Naive B cell (primary cell): ENCODE results near the gene PIGU. TPM values are rescaled to one million over a fixed set of nuclear protein-coding genes. Genes with fewer than 3 reads are reported as not detected.

ENCODE experiments used
- ATAC-seq, 2 donors: fragments of 150-1000 bp; cut with Tn5 transposase; 2 replicates each; pipeline ENCODE4 v1.10.0; 2021; ENCODE audit warnings: low read depth in 2 of 2, mild to moderate bottlenecking in 2 of 2, moderate library complexity in 2 of 2
- DNase-seq: peaks from one replicate; pipeline ENCODE4 v3.0.0; 2022
- H3K27ac Mint-ChIP-seq, 6 donors: one replicate each; pipeline ENCODE4 v1.8.0; 2020 to 2022; ENCODE audit warnings: mild to moderate bottlenecking in 6 of 6, mixed read lengths in 6 of 6, moderate library complexity in 5 of 6, inconsistent platforms in 2 of 6
- H3K27me3 Mint-ChIP-seq, 3 donors: one replicate each; pipeline ENCODE4 v1.8.0; 2021 to 2022; ENCODE audit warnings: mixed read lengths in 3 of 3, mild to moderate bottlenecking in 1 of 3
- H3K36me3 Mint-ChIP-seq, 2 donors: one replicate each; pipeline ENCODE4 v1.8.0; 2020 to 2022; ENCODE audit warnings: mixed read lengths in 2 of 2, inconsistent platforms in 1 of 2, mild to moderate bottlenecking in 1 of 2
- H3K4me1 Mint-ChIP-seq, 3 donors: one replicate each; pipeline ENCODE4 v1.8.0; 2020 to 2022; ENCODE audit warnings: mixed read lengths in 3 of 3, inconsistent platforms in 1 of 3, mild to moderate bottlenecking in 1 of 3, moderate library complexity in 1 of 3
- H3K4me3 Mint-ChIP-seq, 8 donors: one replicate each; pipeline ENCODE4 v1.8.0; 2020 to 2022; ENCODE audit warnings: mild to moderate bottlenecking in 8 of 8, mixed read lengths in 8 of 8, moderate library complexity in 8 of 8, inconsistent platforms in 2 of 8
- H3K9me3 Mint-ChIP-seq, 7 donors: one replicate each; pipeline ENCODE4 v1.8.0; 2020 to 2022; ENCODE audit warnings: mixed read lengths in 7 of 7, mild to moderate bottlenecking in 5 of 7, inconsistent platforms in 2 of 7, moderate library complexity in 1 of 7
- polyA plus RNA-seq, 6 donors: library from polyadenylated mRNA; unstranded; fragments of 300-500 nt; fragmentation: Illumina TruSeq; gene quantifications; one replicate each; pipeline ENCODE4 v1.2.3, GENCODE V29; 2021; ENCODE audit warnings: low read depth in 6 of 6

The PIGU gene
- polyA plus RNA-seq, 6 donors from 2014 or later = 14.4 to 24.3 (median 22.5) TPM

DNA sequence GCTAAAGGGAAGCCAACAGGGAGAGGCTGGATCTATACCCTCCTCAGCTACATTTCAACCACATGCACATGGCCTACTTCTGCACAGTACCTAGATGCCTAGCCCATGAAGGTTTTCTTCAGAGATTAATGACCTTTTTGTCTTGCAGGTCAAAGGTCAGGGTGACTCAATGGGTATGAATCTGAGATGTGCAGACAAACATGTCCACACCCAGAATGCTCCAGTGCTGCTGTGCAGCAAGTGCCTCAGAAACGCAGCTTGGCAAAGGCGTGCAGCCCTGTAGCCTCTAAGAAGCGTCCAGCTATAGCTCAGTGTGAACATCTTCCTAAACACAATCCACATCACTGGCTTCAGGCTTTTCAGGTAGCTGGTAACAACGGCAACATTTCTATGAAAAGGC is 94.0 kb downstream of the PIGU start:
- Mint-ChIP-seq H3K4me3 (no peak overlapping the region), H3K27me3 (no peaks in the 10 kb centered on the region), H3K4me1 (peaks cover 15 to 32% (median 22%) of the 10 kb centered on the region in 3 donors), H3K36me3 (peaks cover 14 to 15% of the 10 kb centered on the region in 2 donors), H3K27ac (peak overlapping the region in 2 of 6 donors; percentile 24 to 96), H3K9me3 (peaks cover 0 to 9% (median 2%) of the 10 kb centered on the region in 7 donors)
- ATAC-seq (no peak), DNase-seq (no peak)

DNA sequence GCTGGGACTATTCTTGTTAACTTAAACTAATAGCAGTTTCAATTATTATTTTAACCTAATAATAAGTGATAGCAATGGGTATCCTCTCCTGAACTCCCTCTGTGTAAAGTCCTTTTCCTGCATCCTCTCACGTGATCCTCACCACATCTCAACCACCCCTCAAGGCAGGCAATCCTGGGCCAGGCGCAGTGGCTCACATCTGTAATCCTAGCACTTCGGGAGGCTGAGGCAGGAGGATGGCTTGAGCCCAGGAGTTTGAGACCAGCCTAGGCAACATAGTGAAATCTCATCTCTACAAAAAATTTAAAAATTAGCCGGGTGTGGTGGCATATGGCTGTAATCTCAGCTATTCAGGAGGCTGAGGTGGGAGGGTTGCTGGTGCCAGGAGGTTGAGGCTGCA is 94.7 kb downstream of the PIGU start:
- no peaks in the 10 kb centered on the region for H3K27me3 Mint-ChIP-seq
- H3K9me3 Mint-ChIP-seq = peaks cover 0 to 9% (median 2%) of the 10 kb centered on the region in 7 donors
- peaks cover 15 to 32% (median 22%) of the 10 kb centered on the region in 3 donors for H3K4me1 Mint-ChIP-seq
- H3K27ac Mint-ChIP-seq = peak overlapping the region; percentile 42 to 96 (median 86)
- no peak for ATAC-seq
- peaks cover 8 to 14% of the 10 kb centered on the region in 2 donors for H3K36me3 Mint-ChIP-seq
- no peak for DNase-seq
- peak overlapping the region in 1 of 8 donors; percentile 15 for H3K4me3 Mint-ChIP-seq

DNA sequence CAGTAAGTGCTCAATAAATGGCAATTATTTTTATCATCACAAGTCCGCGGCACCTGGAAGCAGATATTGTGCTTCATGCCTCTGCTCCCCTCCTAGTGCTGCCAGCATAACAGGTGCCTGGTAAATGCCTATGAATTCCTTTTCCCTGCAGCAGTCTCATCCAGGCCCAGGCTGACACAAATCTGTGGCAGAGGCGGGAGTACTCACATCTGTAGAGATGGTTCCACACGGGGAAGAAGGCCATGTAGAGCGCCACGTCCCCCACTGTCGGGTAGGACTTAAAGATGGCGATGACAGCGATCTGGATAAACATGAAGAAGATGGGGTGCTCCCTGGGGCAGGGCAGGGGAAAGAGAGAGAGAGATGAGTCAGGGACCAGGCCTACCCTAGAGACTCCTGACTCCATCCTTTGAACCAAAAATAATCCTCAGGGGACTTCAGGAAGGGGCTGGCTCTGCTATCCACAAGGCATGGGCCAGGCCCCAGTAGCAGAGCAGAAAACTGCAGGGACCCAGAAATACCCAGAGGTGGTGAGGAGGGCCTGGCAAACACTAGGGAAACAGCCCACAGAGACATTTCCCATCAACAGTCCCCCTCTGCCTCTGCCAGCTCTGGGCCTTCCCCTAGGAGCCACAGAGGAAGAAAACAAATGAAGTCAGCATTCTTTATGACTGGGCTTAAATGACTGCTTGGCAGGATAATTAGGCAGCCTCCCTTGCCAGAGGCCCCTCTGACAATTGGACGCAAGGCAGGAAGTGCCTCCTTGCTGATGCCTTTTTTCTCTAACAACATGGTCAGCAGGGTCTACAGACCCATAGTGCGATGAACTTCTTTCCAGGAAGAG is 95.3 kb downstream of the PIGU start:
- Mint-ChIP-seq H3K4me3 (peak overlapping the region in 2 of 8 donors; percentile 11 to 35), H3K36me3 (peaks cover 8 to 14% of the 10 kb centered on the region in 2 donors), H3K27me3 (no peaks in the 10 kb centered on the region), H3K4me1 (peaks cover 15 to 32% (median 22%) of the 10 kb centered on the region in 3 donors), H3K9me3 (peaks cover 0 to 9% (median 2%) of the 10 kb centered on the region in 7 donors), H3K27ac (peak overlapping the region; percentile 6 to 96 (median 78))
- no peak for ATAC-seq
- no peak for DNase-seq

DNA sequence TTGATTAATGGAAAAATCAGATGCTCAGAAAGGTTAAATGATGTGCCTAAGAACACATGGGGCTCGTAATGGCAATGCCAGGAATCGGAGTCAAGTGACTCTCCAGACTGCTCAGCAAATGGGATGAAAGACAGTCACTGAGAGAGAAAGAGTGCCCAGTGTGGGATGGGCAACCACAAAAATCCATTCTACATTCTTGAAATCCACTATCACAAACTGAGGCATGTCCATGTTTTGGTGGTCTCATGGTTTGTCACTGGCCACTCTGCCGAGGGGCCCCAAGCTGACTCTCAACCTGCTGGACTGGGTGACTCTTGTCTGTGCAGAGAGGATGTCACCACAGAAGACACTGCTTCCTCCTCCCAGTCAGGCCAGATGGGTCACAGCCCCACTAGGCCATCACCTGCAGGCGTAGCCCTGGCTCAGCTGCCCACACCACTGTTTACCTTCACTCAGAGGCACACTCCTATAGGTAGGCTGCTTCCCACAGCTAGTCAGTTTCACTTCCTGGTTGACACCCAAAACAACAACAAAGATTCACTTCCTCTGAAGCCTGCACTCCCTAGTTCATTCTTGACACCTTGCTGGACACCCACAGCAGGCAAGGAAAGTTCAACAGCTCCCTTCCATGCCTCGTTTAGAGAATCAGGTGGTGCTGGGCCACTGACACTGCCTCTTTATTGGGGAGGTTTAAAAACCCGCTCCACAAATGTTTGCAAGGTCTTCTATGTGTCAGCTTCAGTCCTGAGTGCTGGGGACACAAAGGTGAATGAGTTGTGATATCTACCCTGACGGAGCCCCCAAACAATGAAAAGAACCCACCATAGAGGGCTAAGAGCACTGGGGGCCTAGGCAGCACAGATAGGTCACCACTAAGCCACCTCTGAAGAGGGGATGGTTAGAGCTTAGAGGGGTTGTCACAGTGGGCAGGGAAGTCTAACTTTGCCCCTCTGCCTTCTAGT is 96.6 kb downstream of the PIGU start:
- Mint-ChIP-seq H3K27ac (peak overlapping the region; percentile 21 to 96 (median 86)), H3K4me3 (peak overlapping the region in 6 of 8 donors; percentile 38 to 68 (median 55)), H3K36me3 (peaks cover 8 to 14% of the 10 kb centered on the region in 2 donors)

DNA sequence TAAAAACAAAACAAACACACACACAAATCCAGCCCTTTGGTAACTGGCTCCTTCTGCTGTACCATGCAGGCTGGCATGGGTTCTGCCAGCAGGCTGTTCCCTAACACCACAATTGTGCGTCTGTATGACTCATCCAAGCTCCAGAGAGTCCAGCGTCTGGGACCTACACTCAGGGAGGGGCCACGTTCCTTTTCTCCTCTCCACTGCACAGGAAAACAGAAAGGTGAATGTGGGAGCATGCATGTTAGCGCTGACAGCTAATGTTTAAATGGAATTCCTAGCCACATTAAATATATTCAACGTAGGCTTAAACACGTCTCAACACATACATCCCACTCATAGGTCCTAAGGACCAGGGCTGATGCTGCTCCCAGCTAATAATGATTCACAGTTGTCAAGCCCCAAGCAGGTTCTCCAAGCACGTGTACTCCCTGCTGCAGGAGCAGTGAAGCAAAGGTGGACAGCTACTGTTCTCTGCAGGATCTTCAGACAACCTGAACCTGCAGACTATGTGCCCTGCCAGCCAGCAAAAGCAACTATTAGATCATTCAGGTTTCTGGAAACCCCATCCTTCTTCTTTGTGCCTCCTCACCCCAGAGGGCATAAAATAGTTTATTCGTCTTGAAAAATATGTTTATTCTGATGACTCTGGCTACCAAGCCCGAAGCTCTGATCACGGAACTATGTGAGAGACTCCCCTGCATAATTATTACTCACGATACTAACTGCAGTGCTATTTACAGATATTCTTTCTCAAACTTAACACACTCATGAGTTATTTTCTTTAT is 97.5 kb downstream of the PIGU start:
- Mint-ChIP-seq H3K4me3 (peak overlapping the region in 3 of 8 donors; percentile 38 to 63 (median 56)), H3K27me3 (no peaks in the 10 kb centered on the region), H3K4me1 (peaks cover 15 to 32% (median 22%) of the 10 kb centered on the region in 3 donors), H3K36me3 (peaks cover 8 to 18% of the 10 kb centered on the region in 2 donors), H3K9me3 (peaks cover 0 to 9% (median 2%) of the 10 kb centered on the region in 7 donors), H3K27ac (peak overlapping the region in 4 of 6 donors; percentile 77 to 96 (median 86))
- DNase-seq (no peak), ATAC-seq (no peak)

More for the DNA sequence above, 96.6 kb downstream of the PIGU start:
- DNase-seq (peak; percentile 31), ATAC-seq (peak; percentile 95 to 96)
- Mint-ChIP-seq H3K27me3 (no peaks in the 10 kb centered on the region), H3K9me3 (peaks cover 0 to 9% (median 2%) of the 10 kb centered on the region in 7 donors), H3K4me1 (peaks cover 15 to 32% (median 22%) of the 10 kb centered on the region in 3 donors)

DNA sequence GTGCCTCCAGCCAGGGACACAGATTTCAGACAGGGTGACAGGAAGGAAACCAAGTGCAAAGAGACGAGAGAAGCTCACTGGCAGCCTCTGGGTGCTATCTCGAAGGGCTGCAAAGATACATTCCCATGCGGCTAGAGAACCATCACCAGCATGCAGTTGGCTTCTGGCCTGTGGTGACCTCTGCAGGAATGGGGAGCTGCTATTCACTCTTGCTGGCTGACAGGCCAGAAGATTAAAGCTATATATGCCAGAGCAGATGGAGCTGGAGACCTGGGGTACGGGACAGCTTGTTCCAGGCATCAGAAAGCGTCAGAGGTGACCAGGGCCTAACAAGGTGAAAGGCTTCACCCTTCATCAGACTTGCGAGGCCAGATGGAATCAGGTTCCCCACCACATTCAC is 98.4 kb downstream of the PIGU start:
- Mint-ChIP-seq H3K36me3 (peaks cover 9 to 19% of the 10 kb centered on the region in 2 donors), H3K9me3 (peaks cover 0 to 9% (median 2%) of the 10 kb centered on the region in 7 donors), H3K27me3 (no peaks in the 10 kb centered on the region), H3K27ac (peak overlapping the region in 1 of 6 donors; percentile 79), H3K4me3 (peak overlapping the region in 1 of 8 donors; percentile 25), H3K4me1 (peaks cover 15 to 32% (median 22%) of the 10 kb centered on the region in 3 donors)
- ATAC-seq = no peak
- no peak for DNase-seq

DNA sequence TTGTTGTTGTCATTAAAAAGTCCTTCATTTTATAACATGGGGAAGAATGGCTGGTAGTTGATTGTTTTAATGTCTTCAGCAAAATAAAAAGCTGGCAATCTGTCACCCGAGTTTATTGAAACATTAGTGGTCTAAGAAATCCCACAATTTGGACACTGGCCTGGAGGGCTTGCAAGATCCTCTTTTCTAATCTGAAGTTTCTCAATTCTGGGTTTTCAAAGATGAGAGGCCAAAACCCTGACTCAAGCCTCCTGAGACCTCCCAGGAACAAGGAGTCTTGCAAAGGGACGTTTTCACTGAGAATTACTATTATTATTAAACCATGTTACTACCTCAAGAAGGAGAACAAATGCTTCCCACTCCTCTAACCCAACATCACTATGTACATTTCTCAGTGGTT is 98.9 kb downstream of the PIGU start:
- Mint-ChIP-seq H3K27me3 (no peaks in the 10 kb centered on the region), H3K4me1 (peaks cover 15 to 32% (median 25%) of the 10 kb centered on the region in 3 donors), H3K27ac (peak overlapping the region in 2 of 6 donors; percentile 33 to 79), H3K36me3 (peaks cover 14 to 19% of the 10 kb centered on the region in 2 donors), H3K4me3 (no peak overlapping the region), H3K9me3 (peaks cover 0 to 9% (median 2%) of the 10 kb centered on the region in 7 donors)
- ATAC-seq (no peak), DNase-seq (no peak)

DNA sequence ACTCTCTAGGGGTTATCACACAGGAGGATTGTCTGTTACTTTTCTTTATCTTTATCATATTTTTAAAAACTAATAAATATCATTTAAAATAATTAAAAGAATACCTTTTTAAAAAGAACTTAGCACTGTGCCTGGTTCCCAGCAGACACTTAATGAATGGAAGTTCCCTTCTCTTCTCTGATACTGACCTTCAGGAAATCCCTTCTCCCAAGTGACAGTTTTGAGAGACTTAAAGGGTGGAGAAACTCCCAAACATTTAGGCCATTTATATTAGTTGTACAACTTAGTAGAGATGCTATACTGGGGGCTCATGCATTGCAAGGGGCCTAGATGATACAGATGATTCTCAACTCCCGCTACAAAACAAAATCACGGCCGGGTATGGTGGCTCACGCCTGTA is 99.8 kb downstream of the PIGU start:
- H3K4me1 Mint-ChIP-seq = peaks cover 15 to 30% (median 22%) of the 10 kb centered on the region in 3 donors
- peaks cover 0 to 9% (median 2%) of the 10 kb centered on the region in 7 donors for H3K9me3 Mint-ChIP-seq

DNA sequence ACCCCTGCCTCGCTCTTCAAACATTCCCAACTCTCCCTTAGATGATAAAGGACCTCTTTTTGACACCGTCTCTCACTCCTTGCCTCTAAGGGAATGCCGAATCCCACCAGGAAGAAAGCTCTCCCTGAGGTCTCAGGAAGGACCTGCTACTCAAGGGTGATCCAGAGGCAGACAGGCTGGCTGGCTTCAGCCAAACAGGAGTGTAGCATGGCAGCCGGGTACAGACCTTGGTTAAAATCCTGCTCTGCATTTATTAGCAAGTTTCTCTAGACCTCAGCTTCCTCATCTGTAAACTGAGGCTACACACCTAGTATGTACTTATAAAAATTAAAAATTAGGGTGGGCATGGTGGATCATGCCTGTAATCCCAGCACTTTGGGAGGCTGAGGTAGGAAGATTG is 101.1 kb downstream of the PIGU start:
- peaks cover 0 to 5% (median 0%) of the 10 kb centered on the region in 7 donors for H3K9me3 Mint-ChIP-seq
- no peak overlapping the region for H3K4me3 Mint-ChIP-seq
- peaks cover 7 to 25% of the 10 kb centered on the region in 2 donors for H3K36me3 Mint-ChIP-seq
- DNase-seq (no peak), ATAC-seq (no peak)
- H3K4me1 Mint-ChIP-seq = peaks cover 21 to 26% (median 24%) of the 10 kb centered on the region in 3 donors
- peak overlapping the region in 2 of 6 donors; percentile 10 to 49 for H3K27ac Mint-ChIP-seq
- no peaks in the 10 kb centered on the region for H3K27me3 Mint-ChIP-seq

More for the DNA sequence above, 99.8 kb downstream of the PIGU start:
- Mint-ChIP-seq H3K4me3 (no peak overlapping the region), H3K36me3 (peaks cover 15 to 19% of the 10 kb centered on the region in 2 donors), H3K27me3 (no peaks in the 10 kb centered on the region), H3K27ac (no peak overlapping the region)
- DNase-seq (no peak), ATAC-seq (no peak)

DNA sequence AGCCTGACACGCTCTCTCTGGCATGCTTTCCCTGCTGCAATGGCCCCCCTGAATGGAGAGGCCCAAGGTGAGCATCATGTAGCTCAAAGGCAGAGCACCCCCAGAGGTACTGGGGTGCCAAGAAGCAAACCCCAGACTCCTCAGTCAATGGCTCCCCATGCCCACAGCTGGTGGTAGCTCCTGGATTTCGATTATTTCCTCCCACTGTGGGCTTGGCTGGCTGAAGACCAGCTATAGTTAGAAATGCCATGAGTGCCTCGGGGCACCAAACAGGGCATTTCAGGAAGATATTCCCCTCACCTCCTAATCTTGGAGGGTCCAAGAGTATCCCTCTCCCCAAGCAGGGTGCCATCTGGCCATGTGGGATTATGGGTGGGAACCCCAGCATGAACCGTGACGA is 101.6 kb downstream of the PIGU start:
- H3K27ac Mint-ChIP-seq = peak overlapping the region in 2 of 6 donors; percentile 10 to 49
- peaks cover 7 to 22% of the 10 kb centered on the region in 2 donors for H3K36me3 Mint-ChIP-seq
- peaks cover 0 to under 1% (median 0%) of the 10 kb centered on the region in 7 donors for H3K9me3 Mint-ChIP-seq
- H3K4me1 Mint-ChIP-seq = peaks cover 17 to 22% (median 20%) of the 10 kb centered on the region in 3 donors
- no peak for ATAC-seq
- no peaks in the 10 kb centered on the region for H3K27me3 Mint-ChIP-seq
- H3K4me3 Mint-ChIP-seq = no peak overlapping the region
- no peak for DNase-seq

DNA sequence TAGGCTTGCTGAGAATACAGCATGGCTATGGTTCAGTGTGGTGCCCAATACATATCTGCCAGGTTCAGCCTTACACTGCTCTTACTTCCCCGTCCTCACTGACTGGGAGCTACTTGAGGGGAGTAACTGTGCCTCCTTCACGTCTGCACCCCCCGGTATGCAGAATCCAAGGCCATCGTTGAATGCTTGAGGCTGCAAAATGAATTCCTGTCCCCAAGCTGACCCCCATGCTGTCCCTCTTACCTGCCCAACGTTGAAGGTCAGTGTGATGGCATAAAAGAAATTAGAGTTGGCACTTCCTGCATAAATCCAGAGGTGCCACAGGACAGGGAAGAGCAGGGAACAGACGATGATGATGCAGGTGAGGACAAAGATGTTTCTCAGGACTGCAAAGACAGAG is 102.0 kb downstream of the PIGU start:
- ATAC-seq = no peak
- H3K36me3 Mint-ChIP-seq = peaks cover 7 to 18% of the 10 kb centered on the region in 2 donors
- peaks cover 13 to 18% (median 16%) of the 10 kb centered on the region in 3 donors for H3K4me1 Mint-ChIP-seq
- peak overlapping the region in 1 of 8 donors; percentile 56 for H3K4me3 Mint-ChIP-seq
- peak overlapping the region in 1 of 6 donors; percentile 78 for H3K27ac Mint-ChIP-seq
- H3K9me3 Mint-ChIP-seq = no peaks in the 10 kb centered on the region
- no peaks in the 10 kb centered on the region for H3K27me3 Mint-ChIP-seq
- DNase-seq = no peak

DNA sequence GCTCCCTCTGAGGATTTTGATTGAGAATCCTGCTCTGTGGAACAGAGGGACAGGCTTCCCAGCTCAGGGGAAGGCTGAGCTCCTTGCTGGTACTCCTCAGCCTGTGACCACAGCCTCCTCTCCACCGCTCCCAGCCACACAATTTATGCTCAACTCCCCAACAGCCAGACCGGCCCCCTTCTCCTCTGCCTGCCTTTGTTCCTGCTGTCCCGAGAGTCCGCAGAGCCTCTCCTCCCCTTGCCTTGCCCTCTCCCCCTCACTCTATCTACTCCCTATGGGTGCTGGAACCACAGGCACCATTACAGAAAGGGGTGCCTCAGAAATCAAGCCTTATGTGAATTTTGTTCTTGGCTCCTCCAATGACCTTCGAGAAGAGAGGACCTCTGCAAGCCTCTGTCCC is 102.5 kb downstream of the PIGU start:
- Mint-ChIP-seq H3K27me3 (no peaks in the 10 kb centered on the region), H3K36me3 (peaks cover 7 to 14% of the 10 kb centered on the region in 2 donors), H3K4me3 (peak overlapping the region in 1 of 8 donors; percentile 56), H3K4me1 (peaks cover 9 to 14% (median 12%) of the 10 kb centered on the region in 3 donors), H3K9me3 (no peaks in the 10 kb centered on the region), H3K27ac (peak overlapping the region in 1 of 6 donors; percentile 92)
- ATAC-seq (no peak), DNase-seq (no peak)
